IPS-18a (cell line): ENCODE data around the gene ZCCHC7.
"Not testable (repeated sequence)": the region's sequence is repeated elsewhere in the genome, so short reads cannot be mapped to it uniquely, and the experiment has no call there.

ENCODE experiments used
- H3K27ac ChIP-seq: one replicate; pipeline ENCODE4 v1.5.1; 2013; ENCODE audit warnings: low read length
- H3K27me3 ChIP-seq: one replicate; pipeline ENCODE4 v1.6.1; 2013; ENCODE audit warnings: mild to moderate bottlenecking, low read length; ENCODE audit not compliant: control insufficient read depth, insufficient read depth
- H3K36me3 ChIP-seq: one replicate; pipeline ENCODE4 v1.6.1; 2013; ENCODE audit warnings: low read depth, low read length; ENCODE audit not compliant: control insufficient read depth
- H3K4me1 ChIP-seq: one replicate; pipeline ENCODE4 v1.6.1; 2013; ENCODE audit warnings: low read depth, low read length; ENCODE audit not compliant: control insufficient read depth
- H3K4me3 ChIP-seq: one replicate; pipeline ENCODE4 v1.5.1; 2013; ENCODE audit warnings: low read length
- H3K9ac ChIP-seq: one replicate; pipeline ENCODE4 v1.6.1; 2013; ENCODE audit warnings: mild to moderate bottlenecking, low read length, moderate library complexity
- H3K9me3 ChIP-seq: one replicate; pipeline ENCODE4 v1.6.1; 2013; ENCODE audit warnings: low read depth, low read length; ENCODE audit not compliant: control insufficient read depth

The ZCCHC7 gene

DNA sequence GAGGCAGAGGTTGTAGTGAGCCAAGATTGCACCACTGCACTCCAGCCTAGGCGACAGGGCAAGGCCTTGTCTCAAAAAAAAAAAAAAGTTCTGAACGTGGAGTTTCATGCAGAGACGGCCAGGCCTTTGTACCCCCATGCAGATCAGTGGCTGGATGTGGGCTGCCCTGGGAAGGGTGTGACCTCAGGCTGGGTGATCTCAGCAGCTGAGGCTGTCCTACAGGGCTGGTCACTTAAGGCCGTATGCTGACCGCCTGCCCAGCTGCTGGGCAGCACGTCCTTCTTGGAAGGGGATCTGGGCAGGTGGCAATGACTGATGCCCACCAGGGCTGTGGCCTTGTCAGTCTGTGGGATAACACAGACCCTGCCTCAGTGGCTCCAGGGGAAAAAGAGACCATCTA is 264.9 kb downstream of the ZCCHC7 start:
- Histone ChIP-seq H3K27ac (no peak overlapping the region), H3K27me3 (no peaks in the 10 kb centered on the region), H3K9me3 (no peaks in the 10 kb centered on the region), H3K4me1 (no peaks in the 10 kb centered on the region), H3K36me3 (no peaks in the 10 kb centered on the region), H3K9ac (no peak overlapping the region), H3K4me3 (no peak overlapping the region)

GRCh38 chr9:37386988-37387387 is 266.6 kb downstream of the ZCCHC7 start:
- no peak overlapping the region for H3K4me3 ChIP-seq
- H3K36me3 ChIP-seq = no peaks in the 10 kb centered on the region
- H3K27me3 ChIP-seq = no peaks in the 10 kb centered on the region
- H3K9ac ChIP-seq = no peak overlapping the region
- no peaks in the 10 kb centered on the region for H3K9me3 ChIP-seq
- H3K27ac ChIP-seq = no peak overlapping the region
- no peaks in the 10 kb centered on the region for H3K4me1 ChIP-seq

DNA sequence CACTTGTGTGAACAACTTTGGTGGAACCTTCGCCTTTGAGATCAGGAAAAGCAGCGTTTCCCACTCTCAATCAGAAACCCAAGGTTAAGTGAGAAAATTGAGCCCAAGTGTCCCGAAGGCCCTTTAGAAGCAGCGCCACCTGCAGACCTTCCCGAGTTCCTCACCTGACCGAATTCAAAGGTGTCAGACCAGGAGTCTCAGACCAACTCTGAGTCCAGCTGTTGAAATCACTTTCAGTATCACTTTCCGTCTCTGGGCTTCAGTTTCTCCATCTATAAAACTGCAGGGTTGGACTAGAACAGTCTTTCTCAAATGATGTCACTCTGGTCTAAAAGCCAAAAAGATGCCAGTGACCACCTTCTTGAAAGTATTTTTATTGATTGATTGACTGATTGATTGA is 270.4 kb downstream of the ZCCHC7 start:
- no peaks in the 10 kb centered on the region for H3K36me3 ChIP-seq
- no peaks in the 10 kb centered on the region for H3K9me3 ChIP-seq
- no peak overlapping the region for H3K9ac ChIP-seq
- H3K4me3 ChIP-seq = no peak overlapping the region
- H3K27ac ChIP-seq = no peak overlapping the region
- no peaks in the 10 kb centered on the region for H3K4me1 ChIP-seq
- no peaks in the 10 kb centered on the region for H3K27me3 ChIP-seq

DNA sequence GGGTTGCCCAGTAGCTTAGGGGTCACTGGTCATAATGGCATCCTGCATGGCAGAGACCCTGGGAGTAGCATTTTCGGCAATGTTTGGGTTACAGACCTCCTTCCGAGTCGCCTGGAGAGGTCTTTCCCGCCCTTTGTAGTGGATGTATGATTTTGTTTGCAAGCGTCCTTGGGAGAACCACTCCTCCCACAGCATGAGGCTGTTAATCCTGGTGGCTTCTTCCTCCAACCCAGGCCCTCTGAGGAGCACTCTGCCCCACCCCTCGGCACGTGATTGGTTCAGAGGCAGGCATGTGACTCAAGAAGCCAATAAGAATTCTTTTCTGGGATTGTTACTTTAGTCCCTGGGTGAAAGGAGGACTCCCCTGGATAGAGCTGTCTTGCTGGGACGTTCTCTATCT is 271.9 kb downstream of the ZCCHC7 start:
- no peaks in the 10 kb centered on the region for H3K36me3 ChIP-seq
- no peaks in the 10 kb centered on the region for H3K27me3 ChIP-seq
- no peaks in the 10 kb centered on the region for H3K9me3 ChIP-seq
- H3K27ac ChIP-seq = no peak overlapping the region
- no peak overlapping the region for H3K9ac ChIP-seq
- H3K4me1 ChIP-seq = no peaks in the 10 kb centered on the region
- H3K4me3 ChIP-seq = no peak overlapping the region

DNA sequence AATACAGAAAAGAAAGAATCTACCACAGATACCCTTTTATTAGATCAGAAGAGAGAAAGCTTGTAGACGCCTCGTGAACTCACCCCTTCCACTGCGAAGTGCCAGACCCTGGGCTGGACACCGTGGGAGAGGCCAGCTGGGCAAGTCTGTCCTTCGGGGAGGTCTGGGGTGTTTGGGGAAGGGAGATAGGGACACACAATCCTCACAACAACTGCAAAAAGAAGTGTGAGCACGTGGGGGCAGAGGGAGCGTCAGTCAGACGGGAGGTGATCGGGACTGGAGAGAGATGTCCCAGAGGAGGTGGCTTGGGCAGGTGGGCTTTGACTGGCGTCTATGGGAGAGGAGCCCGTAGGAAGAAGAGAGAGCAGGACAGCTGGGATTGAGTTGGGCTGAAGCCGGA is 274.9 kb downstream of the ZCCHC7 start:
- Histone ChIP-seq H3K27me3 (no peaks in the 10 kb centered on the region), H3K4me3 (no peak overlapping the region), H3K4me1 (no peaks in the 10 kb centered on the region), H3K36me3 (no peaks in the 10 kb centered on the region), H3K9ac (no peak overlapping the region), H3K27ac (no peak overlapping the region), H3K9me3 (no peaks in the 10 kb centered on the region)

DNA sequence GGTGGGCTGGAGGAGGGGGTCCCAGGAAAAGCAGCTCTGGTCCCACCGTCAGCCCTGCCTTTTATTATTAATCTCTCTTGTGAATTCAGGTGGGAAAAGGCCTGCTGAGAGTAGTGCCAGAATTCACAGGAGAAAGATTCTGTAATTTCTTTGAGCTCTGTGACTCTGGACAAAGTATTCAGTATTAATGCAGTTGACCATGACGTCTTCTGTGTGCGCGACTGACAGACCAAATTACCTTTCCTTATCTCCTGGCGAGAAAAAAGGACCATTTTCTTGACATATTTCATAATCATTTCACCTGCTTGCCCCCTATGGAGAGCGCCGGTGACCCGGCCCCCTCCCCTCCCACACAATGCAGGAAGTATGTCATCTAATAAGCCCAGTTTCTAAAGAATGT is 275.3 kb downstream of the ZCCHC7 start:
- H3K4me1 ChIP-seq = no peaks in the 10 kb centered on the region

DNA sequence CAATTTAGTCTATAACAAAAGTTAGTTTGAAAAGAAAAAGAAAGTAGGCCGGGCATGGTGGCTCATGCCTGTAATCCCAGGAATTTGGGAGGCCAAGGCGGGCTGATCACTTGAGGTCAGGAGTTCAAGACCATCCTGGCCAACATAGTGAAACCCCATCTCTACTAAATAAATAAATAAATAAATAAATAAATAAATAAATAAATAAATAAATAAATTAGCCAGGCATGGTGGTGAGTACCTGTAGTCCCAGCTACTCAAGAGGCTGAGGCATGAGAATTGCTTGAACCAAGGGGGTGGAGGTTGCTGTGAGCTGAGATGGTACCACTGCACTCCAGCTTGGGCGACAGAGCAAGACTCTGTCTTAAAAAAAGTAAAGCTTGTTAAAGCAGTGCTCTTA is 277.6 kb downstream of the ZCCHC7 start:
- not testable (repeated sequence) for H3K27me3 ChIP-seq, H3K9ac ChIP-seq, H3K4me1 ChIP-seq, H3K27ac ChIP-seq, H3K36me3 ChIP-seq, H3K4me3 ChIP-seq, H3K9me3 ChIP-seq

More for the DNA sequence above, 275.3 kb downstream of the ZCCHC7 start:
- H3K27me3 ChIP-seq = no peaks in the 10 kb centered on the region
- no peaks in the 10 kb centered on the region for H3K9me3 ChIP-seq
- no peak overlapping the region for H3K4me3 ChIP-seq
- H3K36me3 ChIP-seq = no peaks in the 10 kb centered on the region
- no peak overlapping the region for H3K9ac ChIP-seq
- no peak overlapping the region for H3K27ac ChIP-seq

- H3K9me3 ChIP-seq = no peaks in the 10 kb centered on the region
- H3K27me3 ChIP-seq = no peaks in the 10 kb centered on the region
- no peaks in the 10 kb centered on the region for H3K4me1 ChIP-seq
- H3K9ac ChIP-seq = no peak overlapping the region
- no peak overlapping the region for H3K27ac ChIP-seq
- H3K36me3 ChIP-seq = no peaks in the 10 kb centered on the region
- no peak overlapping the region for H3K4me3 ChIP-seq
Observed at GRCh38 chr9:37398464-37399025, 278.2 kb downstream of the ZCCHC7 start.

- Histone ChIP-seq H3K27me3 (no peaks in the 10 kb centered on the region), H3K36me3 (no peaks in the 10 kb centered on the region), H3K9me3 (no peaks in the 10 kb centered on the region), H3K27ac (no peak overlapping the region), H3K9ac (no peak overlapping the region), H3K4me3 (no peak overlapping the region), H3K4me1 (no peaks in the 10 kb centered on the region)
Observed at GRCh38 chr9:37399336-37399735, 279.0 kb downstream of the ZCCHC7 start.

GRCh38 chr9:37404590-37404989 is 284.2 kb downstream of the ZCCHC7 start:
- Histone ChIP-seq H3K4me3 (no peak overlapping the region), H3K9ac (no peak overlapping the region), H3K27me3 (no peaks in the 10 kb centered on the region), H3K4me1 (no peaks in the 10 kb centered on the region), H3K27ac (no peak overlapping the region), H3K9me3 (no peaks in the 10 kb centered on the region), H3K36me3 (no peaks in the 10 kb centered on the region)

DNA sequence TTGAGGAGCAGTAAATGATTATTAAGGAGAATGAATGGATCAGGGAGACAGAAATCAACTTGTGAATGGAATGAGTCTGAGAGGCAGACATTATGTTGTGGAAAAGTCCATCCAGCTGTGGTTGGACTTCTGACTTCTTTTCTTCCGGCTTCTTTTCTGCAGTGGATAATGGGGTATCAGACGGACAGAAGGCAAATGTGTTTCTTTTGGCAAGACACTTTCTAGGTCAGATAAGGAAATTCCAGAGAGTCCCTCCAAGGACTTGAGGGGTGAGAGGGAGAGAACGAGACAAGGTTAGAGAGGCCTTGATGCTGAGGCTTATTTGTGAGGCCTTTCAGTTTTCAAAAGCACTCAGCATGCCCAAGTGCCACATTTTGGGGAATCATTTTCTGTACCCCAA is 285.0 kb downstream of the ZCCHC7 start:
- Histone ChIP-seq H3K4me1 (no peaks in the 10 kb centered on the region), H3K9me3 (no peaks in the 10 kb centered on the region), H3K36me3 (no peaks in the 10 kb centered on the region), H3K9ac (no peak overlapping the region), H3K27me3 (no peaks in the 10 kb centered on the region), H3K4me3 (no peak overlapping the region), H3K27ac (no peak overlapping the region)

DNA sequence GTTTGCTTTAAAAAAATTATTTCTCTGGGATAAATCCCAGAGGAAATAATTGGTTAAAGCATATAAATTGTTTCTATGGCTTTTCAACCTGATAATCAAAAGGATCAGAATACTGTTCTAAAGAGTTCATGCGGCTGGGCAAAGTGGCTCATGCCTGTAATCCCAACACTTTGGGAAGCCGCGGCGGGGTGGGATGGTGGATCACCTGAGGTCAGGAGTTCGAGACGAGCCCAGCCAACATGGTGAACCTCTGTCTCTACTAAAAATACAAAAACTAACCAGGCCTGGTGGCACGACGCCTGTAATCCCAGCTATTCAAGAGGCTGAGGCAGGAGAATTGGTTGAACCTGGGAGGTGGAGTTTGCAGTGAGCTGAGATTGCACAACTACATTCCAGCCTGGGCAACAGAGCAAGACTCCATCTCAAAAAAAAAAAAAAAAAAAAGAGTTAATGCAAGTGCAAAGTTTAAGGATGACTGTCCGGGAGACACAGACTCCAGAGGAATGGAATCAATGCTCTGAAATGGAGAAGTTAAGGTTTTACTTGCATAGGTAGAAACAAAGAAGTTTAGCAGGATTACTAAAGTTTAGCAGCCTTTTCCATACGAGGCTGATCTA is 285.5 kb downstream of the ZCCHC7 start:
- no peak overlapping the region for H3K4me3 ChIP-seq

More for the DNA sequence above, 285.5 kb downstream of the ZCCHC7 start:
- H3K9ac ChIP-seq = no peak overlapping the region
- no peaks in the 10 kb centered on the region for H3K27me3 ChIP-seq
- no peaks in the 10 kb centered on the region for H3K4me1 ChIP-seq
- no peaks in the 10 kb centered on the region for H3K9me3 ChIP-seq
- H3K36me3 ChIP-seq = no peaks in the 10 kb centered on the region
- H3K27ac ChIP-seq = no peak overlapping the region
